Ovary (tissue), 9 donors: Measurements from ENCODE around the gene IL1RAPL2. TPM values are rescaled to one million over a fixed set of nuclear protein-coding genes. Genes with fewer than 3 reads are reported as not detected.

Experiments
- DNase-seq, 5 donors: peaks; one replicate each; pipeline ENCODE4 v3.0.0-alpha.2; 2019 to 2020
- H3K27ac ChIP-seq, 2 donors: fragments of 200-600 bp; one replicate each; pipeline versions ENCODE4 v1.5.1 to v1.8.0; 2019 to 2022
- H3K27me3 ChIP-seq: fragments of 200-600 bp; one replicate; pipeline ENCODE4 v1.8.0; 2022
- H3K36me3 ChIP-seq: fragments of 200-600 bp; sonication (generic); one replicate; pipeline ENCODE4 v1.5.1; 2019
- H3K4me1 ChIP-seq: one replicate; pipeline ENCODE4 v1.8.1; 2013; ENCODE audit warnings: mild to moderate bottlenecking, moderate library complexity; ENCODE audit not compliant: insufficient read depth
- H3K4me3 ChIP-seq: fragments of 200-600 bp; sonication (generic); one replicate; pipeline ENCODE4 v1.5.1; 2017
- H3K9me3 ChIP-seq, 2 donors: fragments of 200-600 bp in 1 of 2; sonication (generic) in 1 of 2; one replicate each; pipeline versions ENCODE4 v1.5.1 to v1.8.1; 2013 to 2019; ENCODE audit warnings: mild to moderate bottlenecking in 1 of 2, moderate library complexity in 1 of 2
- EP300 ChIP-seq: sonication (generic); formaldehyde crosslinking; IDR thresholded peaks from one replicate; pipeline ENCODE4 v1.6.1; 2017; ENCODE audit warnings: antibody characterized with exemption
- POLR2A ChIP-seq: fragments of 450-650 bp; IDR thresholded peaks from one replicate; pipeline ENCODE4 v1.6.1; 2017; ENCODE audit warnings: antibody characterized with exemption, mild to moderate bottlenecking, moderate library complexity
- WGBS, 3 donors: extraction: QIAGEN DNeasy Blood & Tissue Kit in 1 of 3; methylation state at CpG; one replicate each; pipeline versions ENCODE4 v1.1.5 to v1.1.7; 2013 to 2017; 5-methylcytosine and 5-hydroxymethylcytosine counted together
- intact Hi-C, 4 donors: fragments of 100-400 bp; cut with DNase I; formaldehyde crosslinking; loops; one replicate each; pipeline versions ENCODE4 v1.11.0 to v1.15.1; 2022 to 2023
- polyA plus RNA-seq, 2 donors: library from polyadenylated mRNA; stranded (reverse); fragments of 200-250 nt in 1 of 2; fragments of 350-450 nt in 1 of 2; fragmentation: Illumina TruSeq in 1 of 2; extraction: RNeasy Lipid Tissue Mini Kit (QIAGEN cat#74804) in 1 of 2; gene quantifications; one replicate each; pipeline ENCODE4 v1.2.3, GENCODE V29; 2013 to 2014
- total RNA-seq, 7 donors: library from RNA; depleted of rRNA in 2 of 7; stranded (reverse); fragments of >200 nt in 2 of 7; fragmentation: NEBNext Ultra II Directional in 3 of 7; extraction: Animal tissue kit (Norgen Biotek cat#: 25700) in 3 of 7; gene quantifications; one replicate each; pipeline versions ENCODE4 v1.1.0 to v1.2.4, GENCODE V29; 2016 to 2023
- TF ChIP-seq, protein P1 (sequence below), 3 donors: fragments of 450-650 bp in 2 of 3; fragments of 200-600 bp in 1 of 3; IDR thresholded peaks; one replicate each; pipeline versions ENCODE4 v1.5.1 to v1.8.0; 2016 to 2022; ENCODE audit warnings: antibody characterized with exemption in 3 of 3, mild to moderate bottlenecking in 1 of 3
- donor health status: DM: no; HTN: no; CAD: no; lungs with moderate emphysema.
- donor health status: DM: no; HTN: no; CAD: no.
- donor health status: Bipolar disorder and iron deficiency.
- donor health status: DM: yes; HTN: yes; CAD: no.
- donor health status: DM: no; HTN: no; CAD: no.
- donor health status: DM: yes; HTN: yes; CAD: no.

Gene IL1RAPL2
- total and polyA plus RNA-seq, 9 donors: 0.08 to 1.1 (median 0.32) TPM; not detected in 3

DNA sequence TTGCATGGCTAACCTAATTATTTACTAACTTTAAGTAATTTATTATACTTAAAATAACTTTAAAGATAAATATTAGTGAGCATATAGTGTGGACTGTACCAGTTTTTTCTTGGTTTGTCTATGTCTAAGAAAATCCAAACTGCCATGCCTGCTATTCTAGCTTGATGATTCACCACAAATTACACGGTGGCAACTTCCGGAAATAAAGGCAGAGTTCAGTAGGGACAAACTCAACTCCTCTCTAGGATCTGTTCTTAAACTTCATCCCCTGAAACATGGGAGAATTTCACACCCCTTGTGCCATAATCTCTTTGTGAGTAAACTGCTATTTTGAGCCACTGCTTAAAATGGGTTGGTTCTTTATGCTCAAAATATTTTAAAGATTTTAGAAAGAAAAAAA, 1042.7 kb downstream of the IL1RAPL2 start:
- H3K36me3 ChIP-seq: no peaks in the 10 kb centered on the region
- 58 to 69% (median 65%) methylated on average over 2 of the region's 2 CpGs for WGBS, 3 donors
- no peaks in the 10 kb centered on the region for H3K9me3 ChIP-seq
- no peak for TF ChIP-seq EP300
- no peak for TF ChIP-seq POLR2A
- TF ChIP-seq, protein P1, sequence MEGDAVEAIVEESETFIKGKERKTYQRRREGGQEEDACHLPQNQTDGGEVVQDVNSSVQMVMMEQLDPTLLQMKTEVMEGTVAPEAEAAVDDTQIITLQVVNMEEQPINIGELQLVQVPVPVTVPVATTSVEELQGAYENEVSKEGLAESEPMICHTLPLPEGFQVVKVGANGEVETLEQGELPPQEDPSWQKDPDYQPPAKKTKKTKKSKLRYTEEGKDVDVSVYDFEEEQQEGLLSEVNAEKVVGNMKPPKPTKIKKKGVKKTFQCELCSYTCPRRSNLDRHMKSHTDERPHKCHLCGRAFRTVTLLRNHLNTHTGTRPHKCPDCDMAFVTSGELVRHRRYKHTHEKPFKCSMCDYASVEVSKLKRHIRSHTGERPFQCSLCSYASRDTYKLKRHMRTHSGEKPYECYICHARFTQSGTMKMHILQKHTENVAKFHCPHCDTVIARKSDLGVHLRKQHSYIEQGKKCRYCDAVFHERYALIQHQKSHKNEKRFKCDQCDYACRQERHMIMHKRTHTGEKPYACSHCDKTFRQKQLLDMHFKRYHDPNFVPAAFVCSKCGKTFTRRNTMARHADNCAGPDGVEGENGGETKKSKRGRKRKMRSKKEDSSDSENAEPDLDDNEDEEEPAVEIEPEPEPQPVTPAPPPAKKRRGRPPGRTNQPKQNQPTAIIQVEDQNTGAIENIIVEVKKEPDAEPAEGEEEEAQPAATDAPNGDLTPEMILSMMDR (IDR thresholded peaks at IDR 0.05): no peak
- H3K4me3 ChIP-seq: no peak overlapping the region
- intact Hi-C loops: no loop called here
- no peak overlapping the region for H3K27ac ChIP-seq
- H3K4me1 ChIP-seq: no peaks in the 10 kb centered on the region
- no peak for DNase-seq
- H3K27me3 ChIP-seq: no peaks in the 10 kb centered on the region

DNA sequence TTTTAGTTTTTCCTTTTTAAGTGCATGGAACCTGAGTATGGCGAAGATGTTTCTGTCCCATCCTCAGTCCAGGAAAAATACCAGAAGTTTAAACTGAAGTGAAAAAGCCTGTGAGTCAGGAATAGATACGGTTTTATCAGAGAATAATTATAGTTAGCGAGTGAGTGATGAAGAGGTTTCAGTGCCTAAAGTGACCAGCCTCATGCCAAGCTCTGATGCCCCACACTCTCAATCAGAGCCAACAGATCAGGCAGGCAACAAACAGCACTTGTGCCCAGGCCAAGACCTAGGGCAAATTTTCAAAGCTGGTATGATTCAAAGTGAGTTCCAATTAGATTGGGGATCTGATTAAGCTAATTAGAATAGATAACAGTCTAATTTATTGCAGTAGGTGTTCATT, 1043.5 kb downstream of the IL1RAPL2 start:
- no peaks in the 10 kb centered on the region for H3K27me3 ChIP-seq
- no peak overlapping the region for H3K27ac ChIP-seq
- no peaks in the 10 kb centered on the region for H3K36me3 ChIP-seq
- no peak for TF ChIP-seq EP300
- no peak for TF ChIP-seq POLR2A
- TF ChIP-seq, protein P1 (IDR thresholded peaks at IDR 0.05): no peak
- no peak overlapping the region for H3K4me3 ChIP-seq
- 72 to 77% (median 76%) methylated on average over 3 of the region's 3 CpGs for WGBS, 3 donors
- H3K4me1 ChIP-seq: no peaks in the 10 kb centered on the region
- no peak for DNase-seq
- H3K9me3 ChIP-seq: no peaks in the 10 kb centered on the region
- intact Hi-C loops: no loop called here

DNA sequence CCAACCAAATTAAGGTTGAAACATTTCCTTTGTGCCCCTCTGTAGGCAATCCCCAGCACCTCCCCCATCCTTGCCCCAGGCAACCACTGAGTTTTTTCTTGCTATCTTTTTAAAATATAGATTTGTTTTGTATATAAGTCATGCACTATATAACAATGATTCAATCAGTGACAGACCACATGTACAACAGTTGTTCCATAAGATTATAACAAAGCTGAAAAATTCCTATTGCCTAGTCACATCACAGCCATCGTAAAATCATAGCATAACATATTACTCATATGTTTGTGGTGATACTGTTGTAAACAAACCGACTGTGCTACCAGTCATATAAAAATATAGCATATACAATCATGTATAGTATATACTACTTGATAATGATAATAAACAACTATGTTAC, 1044.4 kb downstream of the IL1RAPL2 start:
- Histone ChIP-seq H3K4me3 (no peak overlapping the region), H3K27me3 (no peaks in the 10 kb centered on the region), H3K9me3 (no peaks in the 10 kb centered on the region), H3K27ac (no peak overlapping the region), H3K4me1 (no peaks in the 10 kb centered on the region), H3K36me3 (no peaks in the 10 kb centered on the region)
- no peak for DNase-seq
- TF ChIP-seq, protein P1 (IDR thresholded peaks at IDR 0.05): no peak
- TF ChIP-seq POLR2A: no peak
- no peak for TF ChIP-seq EP300
- 52 to 70% (median 61%) methylated on average over 2 of the region's 2 CpGs for WGBS, 3 donors
- intact Hi-C loops: no loop called here

DNA sequence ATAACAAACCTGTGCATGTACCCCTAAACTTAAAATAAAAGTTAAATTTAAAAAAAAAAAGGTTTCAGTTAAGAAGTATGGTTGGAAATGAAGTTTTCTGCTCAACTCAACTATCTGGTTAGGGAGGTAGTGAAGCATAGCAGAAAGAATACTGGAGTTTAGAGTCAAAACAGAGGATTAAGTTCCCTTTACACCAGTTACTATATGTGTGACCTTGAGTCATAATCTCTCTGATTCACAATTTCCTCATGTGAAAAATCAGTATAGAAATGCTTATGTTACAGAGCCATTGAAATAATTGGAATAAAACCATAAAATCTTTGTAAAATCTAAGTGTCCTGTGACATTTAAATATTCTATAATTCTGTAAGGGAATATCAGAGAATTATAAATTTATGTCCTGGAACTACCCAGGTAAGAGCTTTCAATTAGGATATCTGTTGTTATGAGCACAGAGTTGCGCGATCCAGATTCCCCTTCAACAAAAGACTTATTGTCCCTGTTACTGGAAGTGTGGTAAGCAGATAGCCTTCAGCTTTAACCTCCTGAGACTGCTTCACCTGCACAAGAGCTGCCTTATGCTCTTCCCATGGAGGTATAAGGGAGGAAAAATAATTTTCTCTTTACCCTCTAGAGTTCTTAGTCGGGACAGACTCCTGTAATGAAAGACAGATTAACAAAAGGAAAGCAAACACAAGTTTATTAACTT, 1052.5 kb downstream of the IL1RAPL2 start:
- Histone ChIP-seq H3K4me3 (no peak overlapping the region), H3K4me1 (no peaks in the 10 kb centered on the region), H3K36me3 (no peaks in the 10 kb centered on the region), H3K9me3 (no peaks in the 10 kb centered on the region), H3K27ac (no peak overlapping the region), H3K27me3 (no peaks in the 10 kb centered on the region)
- DNase-seq: no peak
- intact Hi-C loops: no loop called here
- WGBS, 3 donors: 67 to 73% (median 69%) methylated on average over 3 of the region's 3 CpGs
- TF ChIP-seq, protein P1 (IDR thresholded peaks at IDR 0.05): no peak
- TF ChIP-seq EP300: no peak
- TF ChIP-seq POLR2A: no peak
